ENCODE measurements around the gene RNF123.

DNA sequence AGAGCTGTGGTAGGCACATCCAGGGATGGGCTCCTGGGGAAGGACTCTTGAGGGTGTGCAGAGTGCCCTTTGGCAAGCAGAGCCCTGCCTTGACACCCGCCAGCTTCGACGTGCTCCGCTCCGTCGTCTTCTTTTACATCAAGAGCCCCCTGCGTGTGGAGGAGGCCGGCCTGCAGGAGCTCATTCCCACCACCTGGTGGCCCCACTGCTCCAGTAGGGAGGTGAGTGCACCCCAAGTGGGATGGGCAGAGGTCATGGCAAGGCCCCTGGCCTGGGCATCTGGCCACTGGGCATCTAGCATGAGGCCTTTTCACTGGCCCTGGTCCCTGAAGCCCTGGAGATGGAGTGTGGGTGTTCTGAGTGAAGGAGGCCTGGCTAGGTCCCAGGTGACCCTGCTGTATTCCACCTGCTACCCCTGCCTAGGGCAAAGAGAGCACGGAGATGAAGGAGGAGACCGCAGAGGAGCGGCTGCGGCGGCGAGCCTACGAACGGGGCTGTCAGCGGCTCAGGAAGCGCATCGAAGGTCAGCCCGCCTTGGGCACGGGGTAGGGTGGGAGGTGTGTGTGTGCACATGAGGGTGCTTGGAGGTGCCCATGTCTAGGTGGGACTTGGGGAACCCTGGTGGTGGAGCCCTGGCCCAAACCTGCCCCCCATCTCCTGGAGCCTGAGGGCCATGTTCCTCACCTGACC lies 12.2 kb downstream of the RNF123 start:
- TF ChIP-seq ZNF274 (IDR thresholded peaks at IDR 0.05; ENCODE audit: low read depth, low read length) = no peak
- TF ChIP-seq YY1 (IDR thresholded peaks at IDR 0.05; ENCODE audit: insufficient read depth, insufficient read length) = no peak
- no peak for TF ChIP-seq SUZ12 (IDR thresholded peaks at IDR 0.05; ENCODE audit: extremely low read depth, insufficient read depth, insufficient read length)
